Measurements from ENCODE around the gene CRAT.

DNA sequence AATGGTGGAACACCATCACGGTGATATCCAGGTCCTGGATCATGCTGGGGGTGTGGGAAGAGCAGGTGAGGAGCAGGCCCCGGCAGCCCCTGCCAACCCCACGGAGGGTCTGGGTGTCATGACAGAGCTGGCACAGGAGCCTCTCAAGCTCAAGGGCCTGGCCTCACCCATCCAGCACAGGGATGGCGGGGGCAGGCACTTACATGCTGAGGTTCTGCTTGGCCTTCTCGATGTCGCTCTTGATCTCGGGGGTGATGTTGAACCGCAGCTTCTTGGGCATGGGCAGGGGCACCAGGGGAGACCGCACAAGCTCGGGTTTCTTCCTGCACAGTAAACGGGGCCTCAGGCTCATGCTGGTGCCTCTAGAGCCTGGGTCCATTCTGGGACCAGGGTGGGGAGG, 12.3 kb downstream of the CRAT start:
- TF ChIP-seq, protein P1, sequence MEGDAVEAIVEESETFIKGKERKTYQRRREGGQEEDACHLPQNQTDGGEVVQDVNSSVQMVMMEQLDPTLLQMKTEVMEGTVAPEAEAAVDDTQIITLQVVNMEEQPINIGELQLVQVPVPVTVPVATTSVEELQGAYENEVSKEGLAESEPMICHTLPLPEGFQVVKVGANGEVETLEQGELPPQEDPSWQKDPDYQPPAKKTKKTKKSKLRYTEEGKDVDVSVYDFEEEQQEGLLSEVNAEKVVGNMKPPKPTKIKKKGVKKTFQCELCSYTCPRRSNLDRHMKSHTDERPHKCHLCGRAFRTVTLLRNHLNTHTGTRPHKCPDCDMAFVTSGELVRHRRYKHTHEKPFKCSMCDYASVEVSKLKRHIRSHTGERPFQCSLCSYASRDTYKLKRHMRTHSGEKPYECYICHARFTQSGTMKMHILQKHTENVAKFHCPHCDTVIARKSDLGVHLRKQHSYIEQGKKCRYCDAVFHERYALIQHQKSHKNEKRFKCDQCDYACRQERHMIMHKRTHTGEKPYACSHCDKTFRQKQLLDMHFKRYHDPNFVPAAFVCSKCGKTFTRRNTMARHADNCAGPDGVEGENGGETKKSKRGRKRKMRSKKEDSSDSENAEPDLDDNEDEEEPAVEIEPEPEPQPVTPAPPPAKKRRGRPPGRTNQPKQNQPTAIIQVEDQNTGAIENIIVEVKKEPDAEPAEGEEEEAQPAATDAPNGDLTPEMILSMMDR (IDR thresholded peaks at IDR 0.05; ENCODE audit: borderline replicate concordance, extremely low read depth, low read length, poor library complexity, severe bottlenecking), result no peak
- no peak for TF ChIP-seq EZH2 (IDR thresholded peaks at IDR 0.05; ENCODE audit: borderline replicate concordance, low read depth, low read length, severe bottlenecking)
